GM23248 (cell line): ENCODE measurements around the gene SPEF2.

Experiments
- EZH2 ChIP-seq: fragments of 200-600 bp; sonication (generic); IDR thresholded peaks from 2 replicates; pipeline ENCODE4 v1.6.1; 2018; ENCODE audit warnings: antibody characterized with exemption, mild to moderate bottlenecking; ENCODE audit not compliant: insufficient read depth, poor library complexity, severe bottlenecking
- EZH2phosphoT487 ChIP-seq: fragments of 200-600 bp; sonication (generic); IDR thresholded peaks from 2 replicates; pipeline ENCODE4 v1.6.1; 2018; ENCODE audit warnings: antibody characterized with exemption, moderate library complexity, mild to moderate bottlenecking, low read depth; ENCODE audit not compliant: insufficient read depth

GRCh38 chr5:35651002-35651756 lies 33.5 kb downstream of the SPEF2 start:
- TF ChIP-seq EZH2 (no peak), EZH2phosphoT487 (no peak)
